Esophagus muscularis mucosa (tissue), 4 donors: ENCODE data around the gene CFD. TPM values are rescaled to one million over a fixed set of nuclear protein-coding genes. Genes with fewer than 3 reads are reported as not detected.

Source experiments
- DNase-seq: peaks from one replicate; pipeline ENCODE4 v3.0.0-alpha.2; 2017; ENCODE audit errors: extremely low spot score
- H3K27ac ChIP-seq, 4 donors: fragments of 200-600 bp; sonication (generic); replicated peaks in 1 of 4; 1 replicate in 3 of 4; 2 replicates in 1 of 4; pipeline ENCODE4 v1.5.1; 2016 to 2019; ENCODE audit warnings: mild to moderate bottlenecking in 1 of 4
- H3K27me3 ChIP-seq, 4 donors: fragments of 200-600 bp; sonication (generic); one replicate each; pipeline versions ENCODE4 v1.5.1 to v1.6.0; 2016 to 2019
- H3K36me3 ChIP-seq, 4 donors: fragments of 200-600 bp; sonication (generic); one replicate each; pipeline ENCODE4 v1.5.1; 2016 to 2019
- H3K4me1 ChIP-seq, 4 donors: fragments of 200-600 bp; sonication (generic); one replicate each; pipeline ENCODE4 v1.5.1; 2016 to 2019
- H3K4me3 ChIP-seq, 4 donors: fragments of 200-600 bp; sonication (generic); 1 replicate in 2 of 4; 2 replicates in 2 of 4; pipeline ENCODE4 v1.5.1; 2016 to 2019; ENCODE audit warnings: mild to moderate bottlenecking in 4 of 4, moderate library complexity in 1 of 4
- H3K9me3 ChIP-seq, 4 donors: fragments of 200-600 bp; sonication (generic); 1 replicate in 3 of 4; 2 replicates in 1 of 4; pipeline ENCODE4 v1.5.1; 2016 to 2019
- CTCF ChIP-seq, 3 experiments: fragments of 200-600 bp in 2 of 3; fragments of 450-650 bp in 1 of 3; sonication (generic) in 2 of 3; IDR thresholded peaks; one replicate each; pipeline ENCODE4 v1.5.1; 2017 to 2019; ENCODE audit warnings: antibody characterized with exemption in 3 of 3, mild to moderate bottlenecking in 2 of 3, moderate library complexity in 1 of 3
- EP300 ChIP-seq: sonication (generic); formaldehyde crosslinking; IDR thresholded peaks from one replicate; pipeline ENCODE4 v1.6.1; 2017; ENCODE audit warnings: antibody characterized with exemption
- POLR2A ChIP-seq: fragments of 450-650 bp; IDR thresholded peaks from one replicate; pipeline ENCODE4 v1.6.1; 2017; ENCODE audit warnings: antibody characterized with exemption, moderate library complexity, mild to moderate bottlenecking, low read depth
- POLR2AphosphoS5 ChIP-seq, 2 donors: sonication (generic); formaldehyde crosslinking; IDR thresholded peaks; one replicate each; pipeline ENCODE4 v1.6.1; 2017; ENCODE audit warnings: antibody characterized with exemption in 2 of 2
- WGBS: methylation state at CpG from one replicate; pipeline ENCODE4 v1.1.5; 2018; 5-methylcytosine and 5-hydroxymethylcytosine counted together
- intact Hi-C: fragments of 100-400 bp; cut with DNase I; formaldehyde crosslinking; loops from one replicate; pipeline ENCODE4 v1.15.1; 2023
- total RNA-seq, 4 donors: library from RNA; depleted of rRNA; stranded (reverse); fragments of >200 nt; gene quantifications; one replicate each; pipeline versions ENCODE4 v1.1.0 to v1.2.1, GENCODE V29; 2016

The CFD gene
- total RNA-seq, 4 donors from 2014 or later, result 298 to 1,068 (median 643) TPM

DNA sequence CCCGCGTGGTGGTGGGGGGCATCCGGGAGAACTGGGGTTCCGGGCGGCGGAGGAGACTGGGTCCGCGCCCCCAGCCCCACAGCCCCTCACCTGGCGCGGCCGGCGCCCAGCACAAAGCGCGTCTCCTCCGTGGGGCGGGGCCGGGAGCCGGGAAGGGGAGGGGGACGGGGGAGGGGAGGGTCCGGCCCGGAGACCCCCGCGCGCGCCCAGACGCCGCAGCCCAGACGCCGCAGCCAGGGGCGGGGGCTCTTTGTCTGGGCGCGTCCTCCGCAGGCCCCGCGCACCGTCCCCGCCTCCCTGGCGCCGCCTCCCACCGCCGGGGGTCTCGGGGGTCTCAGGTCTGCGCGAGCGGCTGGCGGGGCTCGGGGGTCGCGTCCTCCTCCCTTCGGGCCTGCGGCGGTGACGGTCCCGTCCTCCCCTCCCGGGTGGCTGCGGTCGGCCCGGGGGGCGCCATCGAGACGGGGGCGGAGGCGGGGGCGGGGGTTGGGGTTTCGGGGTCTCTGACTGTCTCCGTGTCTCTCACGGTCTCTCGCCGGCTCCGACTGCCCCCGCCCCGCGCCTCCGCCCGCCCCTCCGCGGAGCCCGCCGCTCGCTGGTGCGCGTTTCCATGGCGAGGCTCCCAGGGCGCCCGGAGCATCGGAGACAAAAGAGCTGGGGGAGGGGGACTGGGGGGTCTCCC lies 37.5 kb upstream of the CFD start, which contains the start of gene PLPPR3:
Gene PLPPR3 (minus strand): TSS at position 131 of the 679 bp plus-strand sequence. CDS start 396 bp downstream, outside the sequence.
- Histone ChIP-seq H3K36me3 (no peaks in the 10 kb centered on the region), H3K4me1 (peaks cover 16 to 21% (median 19%) of the 10 kb centered on the region in 4 donors), H3K9me3 (no peaks in the 10 kb centered on the region), H3K4me3 (peak within 1 kb of the TSS; percentile 41 to 56 (median 46)), H3K27ac (no peak within 1 kb of the TSS), H3K27me3 (peaks cover 0 to 44% (median 24%) of the 10 kb centered on the region in 4 donors)
- intact Hi-C loops, result no loop called here
- no peak for TF ChIP-seq POLR2A
- no peak for TF ChIP-seq CTCF (IDR thresholded peaks at IDR 0.05)
- no peak for DNase-seq
- no CpG with 5 or more reads among the region's 86 CpGs for WGBS

DNA sequence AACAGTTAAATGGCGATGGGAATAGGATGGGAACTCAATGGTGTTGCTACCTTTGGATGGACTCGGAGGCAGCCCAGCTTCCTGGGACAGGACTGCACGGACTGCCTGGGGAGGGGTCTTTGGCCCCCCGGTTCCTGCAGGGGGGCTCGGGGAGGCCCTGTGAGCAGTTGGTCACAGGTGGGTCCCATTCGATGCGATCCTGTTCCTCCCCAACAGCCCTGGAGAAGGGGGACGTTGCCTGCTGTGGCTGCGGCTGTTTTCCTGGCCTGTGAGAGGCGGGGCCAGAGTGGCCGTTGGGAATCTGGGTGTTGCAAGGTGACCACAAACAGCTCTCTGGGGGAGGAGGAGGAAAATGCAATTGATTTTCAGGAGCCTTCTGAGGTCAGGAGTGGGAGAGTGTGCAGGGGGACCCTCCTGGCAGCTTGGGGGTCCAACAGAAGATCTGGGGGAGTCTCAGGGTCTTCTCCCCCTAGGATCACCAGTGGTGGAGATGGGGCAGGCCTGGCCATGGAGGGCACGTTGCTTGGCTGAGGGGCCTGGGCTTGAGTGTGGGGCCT lies 35.8 kb upstream of the CFD start:
- intact Hi-C loops, result no loop called here
- Histone ChIP-seq H3K27ac (no peak overlapping the region), H3K4me3 (no peak overlapping the region), H3K4me1 (peaks cover 16 to 21% (median 19%) of the 10 kb centered on the region in 4 donors), H3K36me3 (no peaks in the 10 kb centered on the region), H3K9me3 (no peaks in the 10 kb centered on the region), H3K27me3 (peaks cover 0 to 59% (median 24%) of the 10 kb centered on the region in 4 donors)
- 66% methylated on average over 10 of the region's 12 CpGs for WGBS
- TF ChIP-seq EP300 (no peak), CTCF (IDR thresholded peaks at IDR 0.05) (no peak), POLR2A (no peak), POLR2AphosphoS5 (IDR thresholded peaks at IDR 0.05) (no peak)
- no peak for DNase-seq

DNA sequence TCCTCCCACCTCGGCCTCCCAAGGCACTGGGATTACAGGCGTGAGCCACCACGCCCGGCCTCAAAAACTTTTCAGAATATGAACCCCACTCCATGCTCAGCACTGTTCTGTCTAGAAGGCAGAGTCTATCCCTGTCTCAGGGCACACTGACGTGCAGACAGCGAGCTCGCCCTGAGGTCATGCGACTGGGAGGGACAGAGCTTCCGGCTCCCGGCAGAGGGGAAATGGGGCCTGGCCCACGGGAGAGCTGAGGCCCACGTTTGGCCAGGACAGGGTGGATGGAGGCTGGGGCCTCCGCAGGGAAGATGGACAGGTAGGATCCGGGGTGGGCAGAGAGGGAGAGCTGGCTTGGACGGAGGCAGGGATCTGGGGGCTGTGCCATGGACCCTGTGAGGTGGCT lies 34.6 kb upstream of the CFD start:
- whole genome bisulfite sequencing, result 82% methylated on average over 15 of the region's 15 CpGs
- H3K27me3 ChIP-seq, result peaks cover 0 to 68% (median 24%) of the 10 kb centered on the region in 4 donors

DNA sequence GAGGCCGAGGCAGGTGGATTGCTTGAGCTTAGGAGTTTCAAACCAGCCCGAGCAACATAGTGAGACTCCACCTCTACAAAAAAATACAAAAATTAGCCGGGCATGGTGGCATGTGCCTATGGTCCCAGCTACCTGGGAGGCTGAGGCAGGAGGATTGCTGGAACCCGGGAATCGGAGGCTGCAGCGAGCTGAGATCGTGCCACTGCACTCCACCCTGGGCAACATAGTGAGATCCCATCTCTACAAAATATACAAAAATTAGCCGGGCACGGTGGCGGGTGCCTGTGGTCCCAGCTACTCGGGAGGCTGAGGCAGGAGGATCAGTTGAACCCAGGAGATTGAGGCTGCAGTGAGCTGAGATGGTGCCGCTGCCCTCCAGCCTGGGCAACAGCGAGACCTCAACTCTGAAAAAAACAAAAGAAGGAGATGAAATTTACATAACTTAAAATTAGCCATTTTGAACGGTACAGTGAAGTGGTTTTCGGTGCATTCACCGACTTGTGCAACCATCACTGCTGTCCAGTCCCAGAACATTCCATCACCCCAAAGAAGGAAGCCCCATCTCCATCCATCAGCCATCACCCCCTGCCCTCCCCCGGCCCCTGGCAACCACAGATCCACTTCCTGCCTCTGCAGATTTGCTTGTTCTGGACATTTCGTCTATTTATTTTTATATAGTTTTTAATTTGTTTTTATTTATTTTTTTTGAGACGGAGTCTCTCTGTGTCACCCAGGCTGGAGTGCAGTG lies 33.4 kb upstream of the CFD start:
- Histone ChIP-seq H3K4me1 (peaks cover 16 to 19% (median 18%) of the 10 kb centered on the region in 4 donors), H3K27me3 (peaks cover 0 to 75% (median 22%) of the 10 kb centered on the region in 4 donors), H3K4me3 (no peak overlapping the region), H3K27ac (no peak overlapping the region), H3K9me3 (no peaks in the 10 kb centered on the region), H3K36me3 (no peaks in the 10 kb centered on the region)
- intact Hi-C loops, result no loop called here
- no peak for DNase-seq
- TF ChIP-seq CTCF (IDR thresholded peaks at IDR 0.05) (no peak), POLR2AphosphoS5 (IDR thresholded peaks at IDR 0.05) (no peak), EP300 (no peak), POLR2A (no peak)
- WGBS, result 79% methylated on average over 19 of the region's 19 CpGs

More for the DNA sequence above, 34.6 kb upstream of the CFD start:
- no peaks in the 10 kb centered on the region for H3K9me3 ChIP-seq
- H3K27ac ChIP-seq, result no peak overlapping the region
- no peaks in the 10 kb centered on the region for H3K36me3 ChIP-seq
- intact Hi-C loops, result no loop called here
- TF ChIP-seq EP300 (no peak), POLR2A (no peak), POLR2AphosphoS5 (IDR thresholded peaks at IDR 0.05) (no peak), CTCF (IDR thresholded peaks at IDR 0.05) (no peak)
- H3K4me3 ChIP-seq, result no peak overlapping the region
- no peak for DNase-seq
- peaks cover 16 to 21% (median 19%) of the 10 kb centered on the region in 4 donors for H3K4me1 ChIP-seq
